HG03558 (cell line): ENCODE data around the gene RARG.

ENCODE experiments used
- ATAC-seq: cut with Tn5 transposase; IDR thresholded peaks from one replicate; pipeline ENCODE4 v1.9.1; 2021; ENCODE audit warnings: moderate number of reproducible peaks; ENCODE audit not compliant: unreplicated experiment; ENCODE audit errors: extremely low read depth

Gene RARG

GRCh38 chr12:53225635-53226424, 6.2 kb downstream of the RARG start:
- no peak for ATAC-seq

DNA sequence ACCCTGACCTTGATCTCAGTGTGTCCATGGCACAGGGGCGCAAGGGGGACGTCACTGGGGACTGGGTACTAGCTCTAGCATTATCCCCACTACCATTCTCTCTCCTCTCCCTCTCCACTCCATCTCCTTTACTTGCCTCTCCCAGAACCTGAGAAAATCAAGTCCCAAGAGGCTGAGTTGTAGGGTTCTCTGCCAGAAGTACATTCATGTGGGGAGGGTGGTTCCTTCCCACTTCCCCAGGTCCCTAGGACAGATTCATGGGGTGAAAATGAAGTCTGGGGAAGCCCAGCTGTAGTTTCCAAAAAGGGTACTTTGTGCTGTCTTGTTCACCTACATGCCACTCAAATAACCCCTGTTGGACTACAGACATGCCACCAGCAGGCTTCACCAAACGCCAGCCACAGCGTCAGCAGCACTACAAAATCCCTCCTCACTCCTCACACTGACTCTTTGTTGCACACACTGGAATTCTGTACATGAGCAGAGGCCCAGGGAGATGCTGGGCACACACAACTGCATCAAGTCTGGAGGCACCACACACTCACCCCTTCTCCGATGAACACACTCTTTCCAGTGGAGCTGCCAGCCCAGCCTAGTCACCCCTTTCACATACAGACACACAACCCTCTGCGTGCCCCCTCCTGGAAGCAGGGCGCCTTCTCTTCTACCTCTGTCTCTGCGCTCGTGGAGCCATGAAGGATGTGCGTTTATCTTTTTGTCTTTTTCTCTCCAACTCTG, 6.9 kb downstream of the RARG start:
- no peak for ATAC-seq

DNA sequence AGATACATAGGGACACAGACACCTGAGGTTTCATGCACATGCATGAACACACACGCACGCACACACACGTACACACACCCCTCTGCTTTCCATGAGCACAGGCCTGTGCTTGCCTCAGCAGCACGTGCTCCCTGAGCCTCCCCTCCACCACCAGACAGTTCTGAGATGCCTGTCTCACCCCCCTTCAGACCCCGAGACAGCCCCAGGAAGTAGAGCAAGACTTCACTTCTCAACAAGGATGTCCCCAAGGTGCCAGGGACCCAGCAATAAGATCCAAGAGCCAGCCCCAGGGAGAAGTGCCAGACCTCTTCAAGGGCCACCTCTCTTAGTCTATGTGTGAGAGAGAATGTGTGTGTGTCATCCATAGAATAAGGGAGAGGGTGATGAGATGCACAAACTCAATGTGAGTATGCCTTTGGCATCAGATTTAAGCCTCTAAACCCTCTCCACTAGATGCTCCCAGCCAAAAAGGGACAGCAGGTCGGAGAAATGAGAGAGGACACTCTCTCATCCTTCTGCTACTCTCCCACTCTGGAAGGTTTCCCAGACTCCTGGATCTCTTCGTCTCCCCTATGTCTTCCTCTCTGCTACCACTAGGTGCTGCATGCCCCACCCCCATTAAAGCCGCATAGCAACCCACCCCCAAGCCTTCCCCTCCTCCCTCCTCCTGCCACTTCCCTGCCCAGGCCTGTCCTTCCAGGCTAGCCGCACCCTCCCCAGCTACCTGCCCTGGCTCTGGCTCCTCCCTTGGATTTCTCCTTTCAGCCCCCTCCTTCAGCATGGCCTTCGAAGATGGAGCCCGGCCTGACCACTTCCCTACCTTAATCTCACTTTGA, 7.7 kb downstream of the RARG start:
- no peak for ATAC-seq

GRCh38 chr12:53223389-53224060, 8.5 kb downstream of the RARG start:
- ATAC-seq = no peak

- no peak for ATAC-seq
Observed at GRCh38 chr12:53222806-53223261, 9.2 kb downstream of the RARG start.

- no peak for ATAC-seq
Observed at GRCh38 chr12:53222170-53222721, 9.8 kb downstream of the RARG start.

DNA sequence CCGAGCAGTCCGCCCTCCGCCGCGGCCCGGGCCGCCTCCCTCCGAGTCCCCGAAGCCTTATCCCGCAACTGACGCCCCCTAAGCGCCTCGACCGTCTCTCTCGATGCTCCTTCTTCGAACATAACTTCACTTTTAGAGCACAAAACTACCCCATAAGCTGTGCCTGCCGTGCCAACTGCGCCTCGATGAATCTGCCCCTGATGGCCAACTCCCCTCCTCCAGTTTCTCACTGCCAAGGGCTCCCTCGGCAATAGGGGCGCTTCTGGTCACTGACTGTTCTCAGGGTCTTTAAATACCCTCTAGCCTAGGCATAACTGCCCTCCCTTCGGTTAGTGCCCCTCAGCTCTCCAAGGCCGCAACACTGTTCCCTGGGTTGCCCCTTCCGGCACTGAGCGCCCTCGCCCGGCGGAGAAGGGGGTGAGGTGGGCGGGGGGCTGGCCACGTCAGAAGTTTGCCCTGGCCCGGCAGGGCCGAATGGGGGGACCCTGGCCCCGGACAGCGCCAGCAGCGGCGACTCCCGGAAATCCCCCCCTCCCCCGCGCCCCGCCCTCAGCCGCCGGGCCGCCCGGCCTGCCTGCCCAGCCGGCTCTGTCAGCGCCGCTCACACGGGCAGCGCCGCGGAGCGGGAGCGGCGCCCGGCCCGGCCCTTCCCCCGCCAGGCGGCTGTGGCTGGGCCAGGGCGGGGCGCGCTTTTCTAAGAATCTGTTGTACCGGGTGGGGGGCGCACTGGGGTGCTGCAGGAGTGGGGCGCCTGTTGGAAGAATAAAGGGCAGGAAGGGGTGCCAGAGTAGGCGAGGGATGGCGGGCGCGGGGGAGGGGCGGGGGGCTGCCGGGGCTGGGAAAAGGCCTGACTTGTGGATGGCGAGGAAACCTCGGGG, 10.6 kb downstream of the RARG start:
- ATAC-seq = no peak

- ATAC-seq = no peak
Observed at GRCh38 chr12:53220694-53221202, 11.3 kb downstream of the RARG start.

GRCh38 chr12:53219956-53220693, 11.9 kb downstream of the RARG start:
- ATAC-seq = no peak

DNA sequence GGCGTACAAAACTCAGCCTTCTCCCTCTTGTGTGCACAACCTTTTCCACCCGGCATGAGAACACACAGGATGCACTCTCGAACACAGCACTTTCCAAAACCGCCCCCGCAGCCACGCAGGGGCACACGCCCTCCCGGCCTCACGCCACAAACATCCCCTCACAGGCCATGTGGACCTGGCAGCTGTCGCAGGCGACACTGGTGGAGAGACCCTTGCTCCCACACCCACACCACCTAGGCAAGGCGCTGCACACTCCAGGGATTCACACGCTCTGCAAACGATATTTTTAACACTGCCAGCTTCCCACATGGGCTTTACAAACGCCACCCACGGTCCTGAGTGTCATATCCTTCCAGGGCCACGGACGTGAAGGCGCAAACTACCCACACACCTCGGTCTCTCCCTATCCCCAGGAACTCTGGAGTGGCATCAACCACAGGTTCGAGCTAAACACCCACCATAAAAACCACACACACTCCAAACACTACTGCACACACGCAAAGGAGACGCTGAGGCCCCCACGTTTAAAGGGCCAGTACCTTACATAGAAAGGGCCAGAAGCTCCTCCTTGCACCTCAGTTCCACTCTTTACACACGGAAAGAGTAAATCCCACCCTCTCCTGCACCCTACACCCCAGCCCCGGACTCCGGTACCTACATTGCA, 12.6 kb downstream of the RARG start:
- no peak for ATAC-seq

DNA sequence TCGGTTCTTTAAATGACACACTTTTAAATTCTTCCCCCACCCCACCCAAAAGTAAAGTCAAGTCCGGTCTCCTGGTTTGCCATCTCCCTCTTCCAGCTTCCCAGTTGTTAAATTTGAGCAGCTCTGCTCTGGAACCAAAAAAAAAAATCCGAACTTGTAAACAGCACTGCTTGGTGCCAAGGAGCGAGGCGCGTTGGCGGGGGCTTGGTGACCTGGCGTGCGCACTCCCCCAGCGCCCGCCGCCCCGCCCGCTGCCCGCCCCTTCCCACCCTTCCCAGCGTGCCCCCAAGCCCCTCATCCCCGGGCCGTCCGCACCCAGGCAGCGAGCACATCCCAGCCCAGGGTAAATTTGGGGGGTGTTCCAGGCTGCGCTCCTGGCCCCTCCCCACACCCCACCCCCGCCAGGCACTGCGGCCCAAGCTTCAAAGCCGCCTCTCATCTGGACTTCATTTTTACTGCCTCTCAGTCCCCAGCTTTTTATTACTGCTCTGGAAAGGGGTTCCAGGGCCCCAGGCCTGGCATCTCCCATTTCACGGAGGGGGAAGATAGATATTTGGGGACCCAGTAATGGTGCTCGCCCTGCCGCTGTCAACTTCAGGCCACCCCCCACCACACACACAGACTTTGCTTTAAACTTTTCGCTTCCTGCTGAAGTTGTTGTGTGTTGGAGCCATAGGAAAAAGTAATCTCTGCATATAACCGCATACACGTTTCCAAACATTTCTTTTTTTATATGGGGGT, 13.3 kb downstream of the RARG start:
- no peak for ATAC-seq

GRCh38 chr12:53217931-53218307, 14.1 kb downstream of the RARG start:
- ATAC-seq = no peak

- no peak for ATAC-seq
Observed at GRCh38 chr12:53217051-53217930, 14.7 kb downstream of the RARG start.

DNA sequence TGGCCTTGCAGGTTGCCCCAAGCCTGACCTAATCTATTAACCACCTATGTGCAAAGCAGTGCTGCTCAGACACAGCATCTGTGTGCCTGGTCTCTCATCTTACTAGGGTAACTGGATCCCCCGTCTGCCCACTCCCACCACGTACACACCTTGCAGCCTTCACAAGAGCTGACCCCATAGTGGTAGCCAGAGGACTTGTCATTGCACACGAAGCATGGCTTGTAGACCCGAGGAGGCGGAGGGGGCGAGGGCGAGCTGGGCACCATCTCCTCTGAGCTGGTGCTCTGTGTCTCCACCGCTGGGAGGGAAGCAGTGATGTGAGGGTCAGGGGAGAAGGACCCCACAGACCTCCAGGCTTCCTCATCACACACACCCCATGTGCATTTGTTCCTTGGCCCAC, 16.5 kb downstream of the RARG start:
- no peak for ATAC-seq

GRCh38 chr12:53214687-53215455, 17.1 kb downstream of the RARG start:
- ATAC-seq = no peak
